H1 (cell line): ENCODE measurements around the gene ASPDH. TPM values are rescaled to one million over a fixed set of nuclear protein-coding genes. Genes with fewer than 3 reads are reported as not detected.

Experiments
- BCL11A ChIP-seq, 2 experiments: IDR thresholded peaks; one replicate each; pipeline ENCODE4 v1.6.1; 2011; ENCODE audit warnings: low read depth in 2 of 2, low read length in 2 of 2, mild to moderate bottlenecking in 2 of 2
- CHD1 ChIP-seq: IDR thresholded peaks from 2 replicates; pipeline ENCODE4 v1.6.1; 2012; ENCODE audit warnings: low read depth, low read length, improper control_type of control experiment
- CREB1 ChIP-seq: IDR thresholded peaks from 2 replicates; pipeline ENCODE4 v1.6.1; 2012; ENCODE audit warnings: inconsistent platforms
- EGR1 ChIP-seq: IDR thresholded peaks from 2 replicates; pipeline ENCODE4 v1.6.1; 2011; ENCODE audit warnings: low read depth, low read length, borderline replicate concordance
- FOSL1 ChIP-seq: IDR thresholded peaks from 2 replicates; pipeline ENCODE4 v1.6.1; 2011; ENCODE audit warnings: mild to moderate bottlenecking, low read depth, low read length, moderate library complexity; ENCODE audit not compliant: insufficient read depth
- GABPA ChIP-seq: IDR thresholded peaks from 2 replicates; pipeline ENCODE4 v1.6.1; 2011; ENCODE audit warnings: mild to moderate bottlenecking, low read length, moderate library complexity, borderline replicate concordance; ENCODE audit not compliant: insufficient read depth
- GTF2F1 ChIP-seq: IDR thresholded peaks from 2 replicates; pipeline ENCODE4 v1.6.1; 2012; ENCODE audit warnings: low read depth, low read length, improper control_type of control experiment, borderline replicate concordance
- JUND ChIP-seq: IDR thresholded peaks from 2 replicates; pipeline ENCODE4 v1.6.1; 2011; ENCODE audit warnings: mild to moderate bottlenecking, improper control_type of control experiment, low read length
- MAFK ChIP-seq: IDR thresholded peaks from 2 replicates; pipeline ENCODE4 v1.6.1; 2012; ENCODE audit warnings: low read depth, mild to moderate bottlenecking, improper control_type of control experiment, low read length
- NANOG ChIP-seq: IDR thresholded peaks from 2 replicates; pipeline ENCODE4 v1.6.1; 2011; ENCODE audit warnings: low read length, low read depth, mild to moderate bottlenecking, inconsistent platforms; ENCODE audit not compliant: insufficient read depth, poor library complexity, severe bottlenecking
- NRF1 ChIP-seq: IDR thresholded peaks from 2 replicates; pipeline ENCODE4 v1.6.1; 2011; ENCODE audit warnings: mild to moderate bottlenecking, low read depth, low read length, improper control_type of control experiment
- RAD21 ChIP-seq, 2 experiments: IDR thresholded peaks in 1 of 2; conservative IDR thresholded peaks in 1 of 2; 2 replicates each; pipeline ENCODE4 v1.6.1; 2011; ENCODE audit warnings: low read depth in 2 of 2, low read length in 2 of 2, improper control_type of control experiment in 1 of 2, inconsistent platforms in 1 of 2, mild to moderate bottlenecking in 1 of 2, moderate library complexity in 1 of 2
- SP1 ChIP-seq: IDR thresholded peaks from 2 replicates; pipeline ENCODE4 v1.6.1; 2011; ENCODE audit warnings: low read depth, low read length
- SP4 ChIP-seq: IDR thresholded peaks from 2 replicates; pipeline ENCODE4 v1.6.1; 2012; ENCODE audit warnings: low read length, inconsistent platforms
- SRF ChIP-seq: IDR thresholded peaks from 2 replicates; pipeline ENCODE4 v1.6.1; 2011; ENCODE audit warnings: mild to moderate bottlenecking, low read depth, low read length, moderate library complexity
- TAF1 ChIP-seq: IDR thresholded peaks from 2 replicates; pipeline ENCODE4 v1.6.1; 2011; ENCODE audit warnings: mild to moderate bottlenecking, low read depth, low read length
- TEAD4 ChIP-seq: IDR thresholded peaks from 2 replicates; pipeline ENCODE4 v1.6.1; 2012; ENCODE audit warnings: low read depth, low read length, inconsistent platforms, mixed read lengths
- YY1 ChIP-seq: IDR thresholded peaks from 2 replicates; pipeline ENCODE4 v1.6.1; 2011; ENCODE audit warnings: low read depth, mild to moderate bottlenecking, low read length
- polyA plus RNA-seq, 7 experiments: library from polyadenylated mRNA; depleted of rRNA in 3 of 7; stranded (reverse) in 5 of 7; unstranded in 2 of 7; fragments of >200 nt in 5 of 7; fragments of 200-250 nt in 2 of 7; gene quantifications; 1 replicate in 5 of 7; 2 replicates in 1 of 7; 4 replicates in 1 of 7; pipeline versions ENCODE4 v1.2.1 to v1.2.3, GENCODE V29; 2011 to 2013; ENCODE audit warnings: missing spikeins in 2 of 7, mixed read lengths in 2 of 7
- total RNA-seq: library from RNA; stranded (reverse); fragmentation: NEBNext Ultra II Directional; extraction: Animal tissue kit (Norgen Biotek cat#: 25700); gene quantifications from 2 replicates; pipeline ENCODE4 v1.2.1, GENCODE V29; 2021
- TF ChIP-seq, protein P1 (sequence below), 3 experiments: IDR thresholded peaks; 1 replicate in 2 of 3; 2 replicates in 1 of 3; pipeline versions ENCODE4 v1.5.1 to v1.6.1; 2011; ENCODE audit warnings: low read length in 3 of 3, mild to moderate bottlenecking in 3 of 3, inconsistent platforms in 2 of 3, low read depth in 1 of 3, moderate library complexity in 1 of 3; ENCODE audit not compliant: insufficient read depth in 1 of 3; ENCODE audit errors: control extremely low read depth in 1 of 3

Gene ASPDH
- total and polyA plus RNA-seq, 2 of the 8 experiments (the other 6 are each of a cell fraction or from before 2014, with no cell fraction given): not detected

DNA sequence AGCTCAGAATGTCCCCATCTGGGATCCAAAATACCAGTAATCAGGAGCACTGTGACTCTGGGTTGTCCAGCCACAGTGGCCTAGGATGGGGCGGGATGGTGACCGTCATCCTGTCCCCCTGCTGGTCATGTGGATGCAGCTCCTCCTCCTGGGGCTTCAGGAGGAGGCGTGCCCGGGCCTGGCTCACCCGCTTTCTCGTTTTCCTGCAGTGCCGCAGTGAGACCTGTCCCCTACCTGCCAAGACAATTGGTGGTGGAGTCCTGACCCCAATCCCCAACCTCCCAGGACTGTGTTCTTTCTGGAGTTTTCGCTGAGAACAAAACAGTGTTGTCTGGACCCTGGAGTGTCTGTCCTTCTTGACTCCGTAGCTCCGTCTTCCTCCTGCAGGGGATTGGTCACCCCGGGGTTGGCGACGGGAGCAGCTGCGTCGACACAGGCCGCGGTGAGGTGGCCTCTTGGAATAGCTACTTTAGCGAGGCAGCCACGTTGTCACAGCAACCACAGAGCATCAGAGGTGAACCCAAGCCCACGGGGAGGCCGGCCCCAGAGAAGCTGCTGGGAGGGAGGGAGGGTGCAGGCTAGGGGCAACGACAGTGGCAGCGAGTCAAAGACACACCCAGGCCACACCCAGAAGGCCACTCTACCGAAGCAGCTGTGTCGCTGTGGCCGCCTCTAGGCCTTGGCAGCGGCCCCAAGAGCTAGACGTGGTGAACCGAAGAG lies 47.6 kb downstream of the ASPDH start (continued):
- TF ChIP-seq, protein P1, sequence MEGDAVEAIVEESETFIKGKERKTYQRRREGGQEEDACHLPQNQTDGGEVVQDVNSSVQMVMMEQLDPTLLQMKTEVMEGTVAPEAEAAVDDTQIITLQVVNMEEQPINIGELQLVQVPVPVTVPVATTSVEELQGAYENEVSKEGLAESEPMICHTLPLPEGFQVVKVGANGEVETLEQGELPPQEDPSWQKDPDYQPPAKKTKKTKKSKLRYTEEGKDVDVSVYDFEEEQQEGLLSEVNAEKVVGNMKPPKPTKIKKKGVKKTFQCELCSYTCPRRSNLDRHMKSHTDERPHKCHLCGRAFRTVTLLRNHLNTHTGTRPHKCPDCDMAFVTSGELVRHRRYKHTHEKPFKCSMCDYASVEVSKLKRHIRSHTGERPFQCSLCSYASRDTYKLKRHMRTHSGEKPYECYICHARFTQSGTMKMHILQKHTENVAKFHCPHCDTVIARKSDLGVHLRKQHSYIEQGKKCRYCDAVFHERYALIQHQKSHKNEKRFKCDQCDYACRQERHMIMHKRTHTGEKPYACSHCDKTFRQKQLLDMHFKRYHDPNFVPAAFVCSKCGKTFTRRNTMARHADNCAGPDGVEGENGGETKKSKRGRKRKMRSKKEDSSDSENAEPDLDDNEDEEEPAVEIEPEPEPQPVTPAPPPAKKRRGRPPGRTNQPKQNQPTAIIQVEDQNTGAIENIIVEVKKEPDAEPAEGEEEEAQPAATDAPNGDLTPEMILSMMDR (IDR thresholded peaks at IDR 0.05; ENCODE audit: control extremely low read depth in 1 of 3, insufficient read depth in 1 of 3, low read depth in 1 of 3, low read length in 3 of 3): peak; percentile 62 to 85 (median 78)
- TF ChIP-seq SRF (no peak), RAD21 (IDR thresholded peaks at IDR 0.05 in 1 of 2, conservative IDR thresholded peaks at IDR 0.05 in 1 of 2; ENCODE audit: low read depth in 2 of 2, low read length in 2 of 2) (peak; percentile 38 to 47; a peak in 2 of 4 replicates), NANOG (no peak), MAFK (no peak), TEAD4 (no peak), YY1 (no peak), FOSL1 (no peak), CREB1 (peak; percentile 59), TAF1 (0 out of 2 replicates have a peak, but pooled peaks have one; percentile 44), SP1 (0 out of 2 replicates have a peak, but pooled peaks have one; percentile 21), GTF2F1 (no peak), JUND (no peak), BCL11A (IDR thresholded peaks at IDR 0.05; ENCODE audit: low read depth in 2 of 2, low read length in 2 of 2) (no peak), EGR1 (no peak), CHD1 (no peak), NRF1 (no peak), SP4 (no peak), GABPA (peak; percentile 14; the same call in 1 of the 2 replicates)
